HEK293T (cell line): Measurements from ENCODE around the gene PHRF1.

Source experiments
- FOXA1 ChIP-seq: fragments of 450-650 bp; IDR thresholded peaks from 2 replicates; pipeline ENCODE4 v1.6.1; 2016; ENCODE audit warnings: mild to moderate bottlenecking
- NFRKB ChIP-seq: fragments of 450-650 bp; IDR thresholded peaks from 2 replicates; pipeline ENCODE4 v1.6.1; 2016; ENCODE audit warnings: mild to moderate bottlenecking, moderate library complexity
- SP1 ChIP-seq: fragments of 450-650 bp; IDR thresholded peaks from 2 replicates; pipeline ENCODE4 v1.6.1; 2017
- ZNF384 ChIP-seq: fragments of 450-650 bp; IDR thresholded peaks from 2 replicates; pipeline ENCODE4 v1.6.1; 2016

DNA sequence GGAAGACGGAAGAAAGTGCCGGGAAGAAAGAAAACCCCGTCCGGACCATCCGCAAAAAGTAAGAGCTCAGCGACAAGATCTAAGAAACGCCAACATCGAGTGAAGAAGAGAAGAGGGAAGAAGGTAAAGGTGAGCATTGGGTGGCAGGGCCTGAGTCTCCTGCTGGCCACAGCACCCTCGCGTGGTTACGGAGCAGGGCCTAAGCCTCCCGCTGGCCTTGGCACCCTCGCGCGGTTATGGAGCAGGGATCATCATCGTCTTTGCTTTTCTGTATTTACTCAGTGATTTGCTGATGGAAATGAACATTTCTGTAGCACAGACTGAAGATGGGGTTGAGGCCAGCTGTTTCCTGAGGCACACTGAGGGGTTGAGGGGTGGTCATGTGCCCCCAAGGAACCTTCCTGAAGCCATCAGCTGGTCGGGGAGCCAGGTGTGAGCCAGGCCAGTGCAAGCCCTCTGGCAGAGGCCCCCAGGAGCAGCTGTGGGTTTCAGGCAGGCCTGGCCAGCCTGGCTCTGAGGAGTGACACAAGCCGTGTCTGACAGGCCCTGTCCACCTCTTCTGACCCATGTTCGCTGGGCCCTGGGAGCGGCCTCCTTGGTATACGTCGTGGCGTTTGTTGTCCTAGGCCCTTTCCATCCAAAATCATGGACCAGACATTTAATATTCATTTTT lies 25.4 kb downstream of the PHRF1 start:
- TF ChIP-seq FOXA1 (no peak), NFRKB (no peak), SP1 (no peak), ZNF384 (no peak)
